CD4-positive, alpha-beta memory T cell (primary cell): ENCODE measurements around the gene HPGD. TPM values are rescaled to one million over a fixed set of nuclear protein-coding genes. Genes with fewer than 3 reads are reported as not detected.

Experiments
- polyA plus RNA-seq, 2 donors: library from polyadenylated mRNA; unstranded; fragments of 300-500 nt; fragmentation: Illumina TruSeq; gene quantifications; one replicate each; pipeline ENCODE4 v1.2.3, GENCODE V29; 2021
- total RNA-seq, 2 experiments: library from RNA; stranded (reverse); gene quantifications; one replicate each; pipeline ENCODE4 v1.2.3, GENCODE V29; 2021

The HPGD gene
- total and polyA plus RNA-seq, 4 experiments from 2014 or later = 2.4 to 10.5 (median 5.3) TPM

Other genes starting within 250 kb of the HPGD start
- 10 to 100 TPM; 30.9 to 32.2 TPM for gene FBXO8, start 238.8 kb downstream of the HPGD start, total RNA-seq
- gene FBXO8, start 238.8 kb downstream of the HPGD start, polyA plus RNA-seq = 10 to 100 TPM; 10.8 to 22.3 TPM
- gene CEP44, start 238.6 kb downstream of the HPGD start, total RNA-seq = 10 to 100 TPM; 23.7 to 25.7 TPM
- gene CEP44, start 238.6 kb downstream of the HPGD start, polyA plus RNA-seq = 1 to 10 TPM; 7.7 to 9.3 TPM